GM20000 (cell line): ENCODE results near the gene PPP1CA.
A peak's percentile ranks its signal among the peaks of the same experiment; 100 is the strongest.
"Not testable (repeated sequence)": the region's sequence is repeated elsewhere in the genome, so short reads cannot be mapped to it uniquely, and the experiment has no call there.

Experiments
- DNase-seq: peaks from one replicate; pipeline ENCODE4 v3.0.0; 2012; ENCODE audit warnings: low spot score
- CTCF ChIP-seq: IDR thresholded peaks from 2 replicates; pipeline ENCODE4 v1.5.1; 2012; ENCODE audit warnings: mild to moderate bottlenecking, control low read depth; ENCODE audit errors: extremely low read depth, missing control alignments

The PPP1CA gene

GRCh38 chr11:67432655-67433349 is 31.1 kb upstream of the PPP1CA start:
- TF ChIP-seq CTCF: no peak
- no peak for DNase-seq

- no peak for DNase-seq
- no peak for TF ChIP-seq CTCF
Observed at GRCh38 chr11:67431346-67432249, 29.9 kb upstream of the PPP1CA start.

- TF ChIP-seq CTCF: no peak
- DNase-seq: no peak
Observed at GRCh38 chr11:67429722-67430121, 28.1 kb upstream of the PPP1CA start.

GRCh38 chr11:67429038-67429668 is 27.5 kb upstream of the PPP1CA start:
- no peak for TF ChIP-seq CTCF
- no peak for DNase-seq

- no peak for TF ChIP-seq CTCF
Observed at GRCh38 chr11:67428052-67429001, 26.7 kb upstream of the PPP1CA start, which contains the start of gene RPS6KB2. Gene RPS6KB2, plus strand, starts transcription at chr11:67428494. Its CDS starts 52 bp downstream, at chr11:67428546.

GRCh38 chr11:67427364-67427859 is 25.8 kb upstream of the PPP1CA start:
- DNase-seq: not testable (repeated sequence)

More at GRCh38 chr11:67428052-67429001, 26.7 kb upstream of the PPP1CA start, which contains the start of gene RPS6KB2:
- DNase-seq: peak; percentile 99
